ENCODE results near the gene PDE7B. TPM values are rescaled to one million over a fixed set of nuclear protein-coding genes. Genes with fewer than 3 reads are reported as not detected.
A peak's percentile ranks its signal among the peaks of the same experiment; 100 is the strongest.

PDE7B gene
- polyA plus RNA-seq, 1 of the 3 experiments (the other 2 are of a cell fraction): 1.9 TPM

DNA sequence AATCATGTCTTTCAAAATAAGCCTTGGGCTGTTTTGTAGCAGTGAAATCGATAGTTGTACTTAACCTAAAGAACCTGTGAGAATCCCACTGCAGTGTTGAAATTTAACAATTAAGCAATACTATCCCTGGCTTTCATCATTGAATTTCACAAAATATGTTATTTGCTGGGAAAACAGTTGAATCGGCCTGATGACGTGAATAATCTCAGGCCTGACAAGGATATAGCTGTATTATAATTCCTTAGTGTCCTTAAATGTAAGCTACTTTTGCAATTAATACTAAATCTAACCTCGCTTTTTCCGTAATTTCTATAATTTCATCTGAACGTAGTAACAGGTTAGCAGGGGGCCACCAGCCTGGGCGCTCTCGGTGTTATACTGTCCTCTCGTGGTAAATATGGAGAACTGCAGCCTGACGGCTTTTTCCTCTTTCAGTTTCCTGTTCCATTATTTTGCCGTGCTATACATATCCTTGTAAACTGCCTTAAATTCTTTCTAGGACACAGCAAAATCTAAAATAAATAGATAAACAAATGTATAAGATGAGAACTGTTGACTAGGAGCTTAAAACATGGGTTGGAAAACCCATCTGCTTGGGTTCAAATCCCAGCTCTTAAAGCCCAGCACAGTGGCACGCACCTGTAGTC is 374.6 kb downstream of the PDE7B start:
- Histone ChIP-seq H3K4me2 (peak overlapping the region; percentile 59), H3K36me3 (replicated peaks in 1 of 2; ENCODE audit: control insufficient read depth in 1 of 2, insufficient read depth in 2 of 2, low read length in 1 of 2) (no peaks in the 10 kb centered on the region), H3K27ac (ENCODE audit: low read depth in 2 of 2, low read length in 1 of 2) (no peak overlapping the region), H2AFZ (ENCODE audit: low read depth) (peak overlapping the region; percentile 87; the same call in 1 of the 2 replicates), H3K9me2 (no peaks in the 10 kb centered on the region), H3K4me3 (ENCODE audit: low read depth in 2 of 2, low read length in 1 of 2) (peak overlapping the region in 1 of 2 experiments; percentile 54; a peak in 1 of 4 replicates), H3K79me2 (ENCODE audit: insufficient read depth) (no peaks in the 10 kb centered on the region), H3K9ac (no peak overlapping the region), H4K20me1 (ENCODE audit: insufficient read depth) (no peaks in the 10 kb centered on the region), H3K27me3 (ENCODE audit: insufficient read depth) (no peaks in the 10 kb centered on the region), H3K4me1 (ENCODE audit: control insufficient read depth in 1 of 2, insufficient read depth in 2 of 2, low read depth in 1 of 2, low read length in 1 of 2) (no peaks in the 10 kb centered on the region; a peak in 1 of 4 replicates), H3K9me3 (no peaks in the 10 kb centered on the region), H3F3A (replicated peaks; ENCODE audit: insufficient read depth) (no peaks in the 10 kb centered on the region)
- ChIA-PET CTCF (interaction anchor here (0.6 to 6.1 kb wide), 98 partner anchors 10 to 783 kb away, joined by 3 to 78 read pairs (median 4); partner anchors contain the start of genes MTFR2 and PDE7B), POLR2A (interaction anchor here (0.8 kb wide), 1 partner anchor 727 kb away, joined by 3 read pairs; no protein-coding TSS in a partner anchor)
- WGBS (ENCODE audit: low lambda C conversion rate): 13% methylated on average over 12 of the region's 12 CpGs
- peak; percentile 69 for DNase-seq
- no peak for TF ChIP-seq RFX5 (IDR thresholded peaks at IDR 0.05; ENCODE audit: low read length)
- no peak for TF ChIP-seq RXRA (IDR thresholded peaks at IDR 0.05; ENCODE audit: borderline replicate concordance, low read depth)
- no peak for TF ChIP-seq YY1 (IDR thresholded peaks at IDR 0.05; ENCODE audit: low read depth)
- TF ChIP-seq, protein P1, sequence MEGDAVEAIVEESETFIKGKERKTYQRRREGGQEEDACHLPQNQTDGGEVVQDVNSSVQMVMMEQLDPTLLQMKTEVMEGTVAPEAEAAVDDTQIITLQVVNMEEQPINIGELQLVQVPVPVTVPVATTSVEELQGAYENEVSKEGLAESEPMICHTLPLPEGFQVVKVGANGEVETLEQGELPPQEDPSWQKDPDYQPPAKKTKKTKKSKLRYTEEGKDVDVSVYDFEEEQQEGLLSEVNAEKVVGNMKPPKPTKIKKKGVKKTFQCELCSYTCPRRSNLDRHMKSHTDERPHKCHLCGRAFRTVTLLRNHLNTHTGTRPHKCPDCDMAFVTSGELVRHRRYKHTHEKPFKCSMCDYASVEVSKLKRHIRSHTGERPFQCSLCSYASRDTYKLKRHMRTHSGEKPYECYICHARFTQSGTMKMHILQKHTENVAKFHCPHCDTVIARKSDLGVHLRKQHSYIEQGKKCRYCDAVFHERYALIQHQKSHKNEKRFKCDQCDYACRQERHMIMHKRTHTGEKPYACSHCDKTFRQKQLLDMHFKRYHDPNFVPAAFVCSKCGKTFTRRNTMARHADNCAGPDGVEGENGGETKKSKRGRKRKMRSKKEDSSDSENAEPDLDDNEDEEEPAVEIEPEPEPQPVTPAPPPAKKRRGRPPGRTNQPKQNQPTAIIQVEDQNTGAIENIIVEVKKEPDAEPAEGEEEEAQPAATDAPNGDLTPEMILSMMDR (IDR thresholded peaks at IDR 0.05): peak; percentile 100
- TF ChIP-seq, protein P2, sequence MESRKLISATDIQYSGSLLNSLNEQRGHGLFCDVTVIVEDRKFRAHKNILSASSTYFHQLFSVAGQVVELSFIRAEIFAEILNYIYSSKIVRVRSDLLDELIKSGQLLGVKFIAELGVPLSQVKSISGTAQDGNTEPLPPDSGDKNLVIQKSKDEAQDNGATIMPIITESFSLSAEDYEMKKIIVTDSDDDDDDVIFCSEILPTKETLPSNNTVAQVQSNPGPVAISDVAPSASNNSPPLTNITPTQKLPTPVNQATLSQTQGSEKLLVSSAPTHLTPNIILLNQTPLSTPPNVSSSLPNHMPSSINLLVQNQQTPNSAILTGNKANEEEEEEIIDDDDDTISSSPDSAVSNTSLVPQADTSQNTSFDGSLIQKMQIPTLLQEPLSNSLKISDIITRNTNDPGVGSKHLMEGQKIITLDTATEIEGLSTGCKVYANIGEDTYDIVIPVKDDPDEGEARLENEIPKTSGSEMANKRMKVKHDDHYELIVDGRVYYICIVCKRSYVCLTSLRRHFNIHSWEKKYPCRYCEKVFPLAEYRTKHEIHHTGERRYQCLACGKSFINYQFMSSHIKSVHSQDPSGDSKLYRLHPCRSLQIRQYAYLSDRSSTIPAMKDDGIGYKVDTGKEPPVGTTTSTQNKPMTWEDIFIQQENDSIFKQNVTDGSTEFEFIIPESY (IDR thresholded peaks at IDR 0.05; ENCODE audit: borderline replicate concordance, low read depth): no peak
- peak; percentile 8; the same call in 1 of the 2 replicates for TF ChIP-seq NRF1 (IDR thresholded peaks at IDR 0.05; ENCODE audit: low read depth, low read length)
- peak; percentile 100 for TF ChIP-seq RAD21 (IDR thresholded peaks at IDR 0.05; ENCODE audit: low read length)
- 0 out of 2 replicates have a peak, but pooled peaks have one; percentile 19 for TF ChIP-seq RCOR1 (IDR thresholded peaks at IDR 0.05; ENCODE audit: low read length)
- TF ChIP-seq MEF2A (IDR thresholded peaks at IDR 0.05; ENCODE audit: borderline replicate concordance, low read depth): no peak
- TF ChIP-seq GATA2 (CRISPR knock-in tag; IDR thresholded peaks at IDR 0.05): no peak
- TF ChIP-seq REST (IDR thresholded peaks at IDR 0.05; ENCODE audit: low read depth, low read length): no peak
- peak; percentile 22 for TF ChIP-seq CHD2 (IDR thresholded peaks at IDR 0.05; ENCODE audit: low read length, partially characterized antibody)
- no peak for TF ChIP-seq TEAD4 (IDR thresholded peaks at IDR 0.05; ENCODE audit: borderline replicate concordance, insufficient read depth)
- no peak for TF ChIP-seq JUND (IDR thresholded peaks at IDR 0.05)
- no peak for TF ChIP-seq POLR2AphosphoS5 (IDR thresholded peaks at IDR 0.05; ENCODE audit: low read depth, low read length)
- TF ChIP-seq NFIC (IDR thresholded peaks at IDR 0.05; ENCODE audit: borderline replicate concordance): no peak
- peak; percentile 100 for TF ChIP-seq SMC3 (IDR thresholded peaks at IDR 0.05; ENCODE audit: low read depth, low read length)
- TF ChIP-seq, protein P3, sequence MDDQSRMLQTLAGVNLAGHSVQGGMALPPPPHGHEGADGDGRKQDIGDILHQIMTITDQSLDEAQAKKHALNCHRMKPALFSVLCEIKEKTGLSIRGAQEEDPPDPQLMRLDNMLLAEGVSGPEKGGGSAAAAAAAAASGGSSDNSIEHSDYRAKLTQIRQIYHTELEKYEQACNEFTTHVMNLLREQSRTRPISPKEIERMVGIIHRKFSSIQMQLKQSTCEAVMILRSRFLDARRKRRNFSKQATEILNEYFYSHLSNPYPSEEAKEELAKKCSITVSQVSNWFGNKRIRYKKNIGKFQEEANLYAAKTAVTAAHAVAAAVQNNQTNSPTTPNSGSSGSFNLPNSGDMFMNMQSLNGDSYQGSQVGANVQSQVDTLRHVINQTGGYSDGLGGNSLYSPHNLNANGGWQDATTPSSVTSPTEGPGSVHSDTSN (IDR thresholded peaks at IDR 0.05): no peak
- no peak for TF ChIP-seq USF2 (IDR thresholded peaks at IDR 0.05; ENCODE audit: borderline replicate concordance, low read depth, low read length)
- TF ChIP-seq SIN3A (IDR thresholded peaks at IDR 0.05; ENCODE audit: borderline replicate concordance, low read depth, low read length): no peak
- TF ChIP-seq FOSL2 (IDR thresholded peaks at IDR 0.05; ENCODE audit: borderline replicate concordance, low read depth): no peak
- no peak for TF ChIP-seq FOXJ3 (CRISPR knock-in tag; IDR thresholded peaks at IDR 0.05)
- no peak for TF ChIP-seq EZH2phosphoT487 (IDR thresholded peaks at IDR 0.05; ENCODE audit: borderline replicate concordance, low read depth)
- TF ChIP-seq ELF1 (IDR thresholded peaks at IDR 0.05): no peak
- TF ChIP-seq GABPA (IDR thresholded peaks at IDR 0.05; ENCODE audit: low read depth): no peak

Measured in SK-N-SH (cell line).